Testis (tissue), 3 donors: ENCODE results near the gene SLFNL1. TPM values are rescaled to one million over a fixed set of nuclear protein-coding genes. Genes with fewer than 3 reads are reported as not detected.

ENCODE experiments used
- DNase-seq: peaks from one replicate; pipeline ENCODE4 v3.0.0-alpha.2; 2019
- H3K27ac ChIP-seq, 2 donors: fragments of 200-600 bp; sonication (generic); one replicate each; pipeline ENCODE4 v1.5.1; 2019
- H3K27me3 ChIP-seq: fragments of 200-600 bp; sonication (generic); one replicate; pipeline ENCODE4 v1.5.1; 2019
- H3K36me3 ChIP-seq: fragments of 200-600 bp; sonication (generic); one replicate; pipeline ENCODE4 v1.5.1; 2017; ENCODE audit warnings: low read depth; ENCODE audit errors: missing control alignments
- H3K4me1 ChIP-seq: fragments of 200-600 bp; sonication (generic); one replicate; pipeline ENCODE4 v1.5.1; 2019
- H3K4me3 ChIP-seq, 2 donors: fragments of 200-600 bp; sonication (generic); one replicate each; pipeline ENCODE4 v1.5.1; 2017 to 2019
- H3K9me3 ChIP-seq: fragments of 200-600 bp; sonication (generic); one replicate; pipeline ENCODE4 v1.5.1; 2017
- CTCF ChIP-seq, 3 experiments: fragments of 450-650 bp in 2 of 3; fragments of 200-600 bp in 1 of 3; sonication (generic) in 1 of 3; IDR thresholded peaks; one replicate each; pipeline ENCODE4 v1.5.1; 2016 to 2019; ENCODE audit warnings: antibody characterized with exemption in 3 of 3, mild to moderate bottlenecking in 2 of 3, moderate library complexity in 1 of 3
- POLR2A ChIP-seq: fragments of 450-650 bp; IDR thresholded peaks from one replicate; pipeline ENCODE4 v1.6.1; 2017; ENCODE audit warnings: antibody characterized with exemption, mild to moderate bottlenecking, moderate library complexity
- WGBS, 2 donors: methylation state at CpG; one replicate each; pipeline ENCODE4 v1.1.5; 2018; 5-methylcytosine and 5-hydroxymethylcytosine counted together
- intact Hi-C: fragments of 100-400 bp; cut with DNase I; formaldehyde crosslinking; loops from one replicate; pipeline ENCODE4 v1.15.1; 2023; ENCODE audit warnings: low total_unique reads
- polyA plus RNA-seq: library from polyadenylated mRNA; stranded (reverse); fragments of 350-450 nt; fragmentation: Illumina TruSeq; extraction: RNeasy Lipid Tissue Mini Kit (QIAGEN cat#74804); gene quantifications from one replicate; pipeline ENCODE4 v1.2.3, GENCODE V29; 2014; ENCODE audit warnings: low read depth, low replicate concordance; ENCODE audit not compliant: insufficient read depth
- total RNA-seq, 2 donors: library from RNA; depleted of rRNA; stranded (reverse); fragments of >200 nt; gene quantifications; one replicate each; pipeline ENCODE4 v1.2.3, GENCODE V29; 2016

The SLFNL1 gene
- total and polyA plus RNA-seq, 3 donors from 2014 or later = 23.4 to 96.8 (median 85.4) TPM

- Histone ChIP-seq H3K9me3 (no peaks in the 10 kb centered on the region), H3K4me1 (peaks cover 5% of the 10 kb centered on the region), H3K36me3 (no peaks in the 10 kb centered on the region), H3K27me3 (no peaks in the 10 kb centered on the region), H3K4me3 (no peak overlapping the region), H3K27ac (no peak overlapping the region)
- WGBS, 2 donors = 94 to 100% methylated on average over 3 to 8 of the region's 8 CpGs
- TF ChIP-seq POLR2A (no peak), CTCF (IDR thresholded peaks at IDR 0.05) (no peak)
- no peak for DNase-seq
- intact Hi-C loops = no loop called here
Observed at GRCh38 chr1:41018018-41018410, 3.5 kb downstream of the SLFNL1 start.

- Histone ChIP-seq H3K4me1 (peaks cover 5% of the 10 kb centered on the region), H3K9me3 (no peaks in the 10 kb centered on the region), H3K27me3 (no peaks in the 10 kb centered on the region), H3K36me3 (no peaks in the 10 kb centered on the region), H3K27ac (no peak overlapping the region), H3K4me3 (no peak overlapping the region)
- intact Hi-C loops = no loop called here
- no peak for TF ChIP-seq POLR2A
- TF ChIP-seq CTCF (IDR thresholded peaks at IDR 0.05) = no peak
- 97% methylated on average over 22 to 44 of the region's 44 CpGs for WGBS, 2 donors
- no peak for DNase-seq
Observed at GRCh38 chr1:41017141-41018017, 4.1 kb downstream of the SLFNL1 start.

- no peaks in the 10 kb centered on the region for H3K9me3 ChIP-seq
- no peaks in the 10 kb centered on the region for H3K36me3 ChIP-seq
- TF ChIP-seq POLR2A (no peak), CTCF (IDR thresholded peaks at IDR 0.05) (no peak)
- WGBS, 2 donors = 90 to 92% methylated on average over 12 to 13 of the region's 13 CpGs
- no peak overlapping the region for H3K27ac ChIP-seq
- H3K27me3 ChIP-seq = no peaks in the 10 kb centered on the region
- intact Hi-C loops = no loop called here
- no peaks in the 10 kb centered on the region for H3K4me1 ChIP-seq
- H3K4me3 ChIP-seq = no peak overlapping the region
- no peak for DNase-seq
Observed at GRCh38 chr1:41015897-41016470, 5.5 kb downstream of the SLFNL1 start.

GRCh38 chr1:41015281-41015896 lies 6.1 kb downstream of the SLFNL1 start:
- no peaks in the 10 kb centered on the region for H3K9me3 ChIP-seq
- H3K27me3 ChIP-seq = no peaks in the 10 kb centered on the region
- intact Hi-C loops = no loop called here
- WGBS, 2 donors = 75 to 82% methylated on average over 5 of the region's 5 CpGs
- no peaks in the 10 kb centered on the region for H3K36me3 ChIP-seq
- no peaks in the 10 kb centered on the region for H3K4me1 ChIP-seq
- DNase-seq = no peak
- H3K4me3 ChIP-seq = no peak overlapping the region
- TF ChIP-seq POLR2A (no peak), CTCF (IDR thresholded peaks at IDR 0.05) (no peak)
- no peak overlapping the region for H3K27ac ChIP-seq
